NCI-H524 (cell line): ENCODE measurements around the gene SGK2.
"Not testable (repeated sequence)": the region's sequence is repeated elsewhere in the genome, so short reads cannot be mapped to it uniquely, and the experiment has no call there.

Experiments used
- DNase-seq, 2 experiments: peaks; one replicate each; lab custom pipeline; 2025; lab: John Stamatoyannopoulos, UW

The SGK2 gene

DNA sequence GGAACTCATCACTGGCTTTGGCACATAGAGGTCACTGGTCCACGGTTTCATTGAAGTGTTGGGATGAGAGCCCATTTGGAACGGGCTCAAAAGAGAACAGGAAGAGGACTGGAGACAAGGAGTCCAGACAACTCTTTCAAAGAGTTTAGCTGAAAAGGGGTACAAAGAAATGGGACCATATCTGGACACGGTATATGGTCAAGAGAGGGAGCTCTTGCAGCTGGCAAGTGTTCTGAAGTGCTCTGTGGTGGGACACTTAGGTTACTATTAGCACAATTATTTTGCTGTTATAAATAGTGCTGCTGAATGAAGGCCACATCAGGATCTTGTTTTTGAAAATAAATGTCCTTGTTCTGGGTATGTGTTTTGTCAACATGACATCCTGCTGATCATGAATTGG lies 4.6 kb downstream of the SGK2 start:
- DNase-seq, result no peak

DNA sequence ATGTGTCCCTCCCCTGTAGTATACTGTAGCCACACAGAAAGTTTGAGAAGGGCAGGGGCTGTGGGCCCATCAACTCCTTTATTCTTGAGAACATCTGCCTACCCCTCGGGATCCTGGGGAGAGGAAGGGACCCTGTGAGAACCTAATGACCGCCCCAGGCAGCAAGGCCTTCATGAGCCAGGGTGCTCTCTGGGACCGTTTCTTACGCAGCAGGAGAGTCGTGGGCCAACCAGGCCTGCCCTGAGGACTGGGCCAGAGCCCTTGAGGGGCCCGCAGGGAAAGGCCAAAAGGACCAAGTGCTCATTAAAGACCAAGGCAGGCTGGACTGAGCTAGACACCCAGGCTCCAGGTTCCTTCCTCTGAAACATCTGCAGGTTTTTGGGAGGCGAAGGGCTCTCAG lies 5.2 kb downstream of the SGK2 start:
- DNase-seq, result no peak

DNA sequence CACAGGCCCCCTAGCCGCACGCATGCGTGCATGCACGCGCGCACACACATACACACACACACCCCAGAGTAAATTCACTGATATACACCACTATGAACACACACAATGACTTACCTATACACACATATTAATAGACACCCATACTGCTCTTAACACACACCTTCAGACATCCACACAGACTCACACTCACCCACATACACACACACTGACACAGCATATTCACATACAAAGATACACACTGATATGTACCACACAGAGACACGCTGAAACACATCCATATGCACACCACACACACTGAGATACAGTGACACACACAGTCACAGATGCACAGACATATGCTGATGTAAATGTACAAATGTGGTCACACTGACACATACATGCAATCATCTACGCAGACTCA lies 5.6 kb downstream of the SGK2 start:
- no peak for DNase-seq

DNA sequence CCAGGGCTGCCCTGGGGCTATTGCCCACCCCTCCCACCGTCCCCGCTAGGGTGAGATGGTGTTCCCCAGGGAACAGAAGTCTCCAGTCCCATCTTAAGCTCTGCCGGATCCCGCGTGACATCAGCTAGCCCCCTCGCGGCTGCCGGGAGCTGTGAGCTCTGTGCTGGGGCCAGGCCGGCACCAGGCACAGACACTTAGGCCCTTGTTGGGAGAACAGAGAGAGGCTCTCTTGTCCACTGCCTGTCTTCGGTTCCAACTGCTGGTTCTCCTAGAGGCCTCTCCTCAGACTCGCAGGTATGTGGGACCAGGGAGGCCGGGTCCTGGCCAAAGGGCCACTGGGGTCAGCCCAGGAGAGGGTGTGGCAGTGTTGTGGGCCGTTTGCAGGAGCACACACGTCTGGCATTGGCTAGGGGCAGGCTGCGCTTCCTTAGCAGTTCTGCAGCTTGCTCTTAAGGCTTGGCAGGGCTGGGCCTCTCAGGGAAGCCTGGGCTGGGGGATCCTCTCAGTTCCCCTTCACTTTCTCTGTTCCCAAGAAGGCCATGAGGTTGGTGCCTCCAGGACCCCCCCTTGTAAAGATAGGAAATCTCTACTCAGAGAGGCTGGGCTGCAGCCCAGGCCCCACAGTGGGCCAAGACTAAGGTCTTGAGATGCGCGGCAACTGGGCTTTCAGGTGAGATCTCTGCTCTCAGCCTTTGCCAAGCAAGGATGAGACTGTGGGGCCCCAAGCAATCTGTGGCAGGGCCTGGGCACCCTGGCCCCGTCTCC lies 6.3 kb downstream of the SGK2 start:
- DNase-seq, result no peak

DNA sequence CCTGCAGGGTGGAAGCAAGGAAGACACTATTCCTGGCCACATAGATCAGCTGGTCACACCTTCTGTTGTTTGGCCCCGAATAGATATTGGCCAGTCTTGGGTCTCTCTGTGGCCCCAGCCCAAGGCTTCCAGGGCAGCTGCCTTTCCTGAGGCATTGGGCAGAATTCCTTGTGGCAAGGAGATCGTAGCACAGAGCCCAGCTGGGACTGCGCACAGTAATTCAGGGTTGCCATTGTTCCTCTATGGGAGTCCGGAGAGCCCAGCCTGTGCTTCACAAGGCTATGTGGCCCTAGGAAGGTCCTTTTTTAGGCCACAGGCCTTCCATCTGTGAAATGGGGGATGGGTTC lies 6.9 kb downstream of the SGK2 start:
- DNase-seq, result no peak

DNA sequence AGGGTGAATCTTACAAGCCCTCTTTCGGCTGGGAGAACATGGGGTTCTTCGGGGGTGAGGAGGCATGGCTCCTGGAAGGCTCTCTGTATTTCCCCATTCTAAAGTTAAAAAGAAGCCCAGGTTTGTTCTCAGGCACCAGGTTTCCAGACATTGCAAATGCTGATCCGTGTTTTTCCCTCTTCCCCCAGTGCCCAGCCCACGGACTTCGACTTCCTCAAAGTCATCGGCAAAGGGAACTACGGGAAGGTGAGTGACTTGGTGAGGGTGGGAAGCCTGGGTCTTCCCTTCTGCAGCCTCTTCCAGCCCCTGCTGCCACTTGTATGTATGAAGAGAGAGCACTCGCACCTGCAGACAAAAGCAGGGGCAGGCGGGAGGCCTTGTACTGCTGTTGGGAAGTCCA lies 8.7 kb downstream of the SGK2 start:
- no peak for DNase-seq

DNA sequence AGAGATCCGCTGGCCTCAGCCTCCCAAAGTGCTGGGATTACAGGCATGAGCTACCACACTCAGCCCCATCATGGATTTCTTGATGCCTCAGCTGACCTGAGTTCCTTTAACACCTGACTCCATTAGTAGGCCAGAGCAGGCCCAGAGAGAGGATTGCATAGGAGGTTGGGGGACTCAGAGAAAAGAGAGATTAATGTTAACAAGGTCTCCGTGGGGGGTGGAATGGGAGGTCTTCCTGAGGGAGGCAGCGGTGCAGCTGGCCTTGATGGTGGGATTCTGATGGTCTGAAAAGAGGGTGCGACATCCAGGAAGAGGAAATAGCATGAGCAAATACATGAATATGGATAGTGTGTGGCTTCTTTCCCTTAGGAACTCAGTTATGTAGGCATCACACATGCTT lies 9.9 kb downstream of the SGK2 start:
- DNase-seq, result no peak

DNA sequence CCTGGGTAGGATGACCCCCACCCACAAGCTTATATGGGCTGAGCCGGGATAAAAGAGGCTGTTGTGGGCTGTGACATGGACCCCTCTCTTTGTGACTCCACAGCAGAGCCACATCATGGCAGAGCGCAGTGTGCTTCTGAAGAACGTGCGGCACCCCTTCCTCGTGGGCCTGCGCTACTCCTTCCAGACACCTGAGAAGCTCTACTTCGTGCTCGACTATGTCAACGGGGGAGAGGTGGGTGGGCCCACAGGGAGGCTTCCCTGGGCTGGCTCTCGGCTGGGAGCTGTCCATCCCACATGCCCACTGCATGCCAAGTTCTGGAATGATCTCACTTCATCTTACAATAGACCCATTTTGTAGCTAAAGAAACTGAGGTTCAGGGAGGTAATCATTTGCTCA lies 10.5 kb downstream of the SGK2 start:
- no peak for DNase-seq

DNA sequence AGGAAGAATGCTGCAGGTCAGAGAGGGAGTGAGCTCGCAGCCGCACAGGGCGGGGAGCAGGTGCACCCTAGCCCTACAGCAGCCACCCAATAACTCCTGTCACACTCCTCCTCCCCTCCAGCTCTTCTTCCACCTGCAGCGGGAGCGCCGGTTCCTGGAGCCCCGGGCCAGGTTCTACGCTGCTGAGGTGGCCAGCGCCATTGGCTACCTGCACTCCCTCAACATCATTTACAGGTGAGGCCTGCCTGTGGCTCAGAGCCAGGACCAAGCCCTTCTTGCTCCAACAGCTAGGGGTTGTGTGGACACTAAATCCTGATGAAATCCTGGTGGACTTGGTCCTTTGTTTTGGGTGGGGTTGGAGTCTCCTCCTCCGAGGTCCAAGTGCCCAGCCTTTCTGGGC lies 11.7 kb downstream of the SGK2 start:
- no peak for DNase-seq

DNA sequence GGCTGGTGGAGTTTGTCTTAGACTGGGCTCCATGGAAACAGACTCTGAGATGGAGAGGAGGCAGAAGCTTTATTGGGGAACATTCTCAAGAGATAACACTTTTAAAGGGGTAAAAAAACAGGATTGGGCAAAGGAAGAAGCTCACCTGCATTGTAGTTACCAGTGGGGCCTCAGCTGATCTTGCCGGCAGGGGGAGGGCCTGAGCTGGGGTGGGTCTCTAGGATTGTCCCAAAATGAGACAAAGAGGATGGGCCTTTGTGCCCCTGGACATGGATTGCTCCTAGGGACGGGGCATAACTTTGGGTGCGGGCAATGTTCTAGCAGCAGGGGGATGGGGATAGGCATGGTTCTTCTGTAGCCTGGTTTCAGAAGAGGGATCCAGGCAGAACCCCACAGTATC lies 12.5 kb downstream of the SGK2 start:
- no peak for DNase-seq

DNA sequence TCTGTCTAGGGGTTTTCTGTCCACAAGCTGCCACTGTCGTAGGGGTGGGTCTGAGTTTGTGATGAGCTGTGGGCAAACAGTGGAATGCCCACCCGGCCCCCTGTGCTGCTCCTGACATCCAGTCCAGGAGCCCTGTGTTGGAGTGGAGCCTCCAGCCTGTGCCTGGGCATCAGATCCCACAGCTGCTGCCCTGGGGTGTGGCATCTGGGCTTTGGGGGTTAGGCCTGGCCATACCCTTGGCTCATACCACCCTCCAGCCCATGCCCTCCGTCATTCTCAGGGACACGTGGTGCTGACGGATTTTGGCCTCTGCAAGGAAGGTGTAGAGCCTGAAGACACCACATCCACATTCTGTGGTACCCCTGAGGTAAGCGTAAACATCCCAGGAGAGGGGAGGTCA lies 12.9 kb downstream of the SGK2 start:
- no peak for DNase-seq

DNA sequence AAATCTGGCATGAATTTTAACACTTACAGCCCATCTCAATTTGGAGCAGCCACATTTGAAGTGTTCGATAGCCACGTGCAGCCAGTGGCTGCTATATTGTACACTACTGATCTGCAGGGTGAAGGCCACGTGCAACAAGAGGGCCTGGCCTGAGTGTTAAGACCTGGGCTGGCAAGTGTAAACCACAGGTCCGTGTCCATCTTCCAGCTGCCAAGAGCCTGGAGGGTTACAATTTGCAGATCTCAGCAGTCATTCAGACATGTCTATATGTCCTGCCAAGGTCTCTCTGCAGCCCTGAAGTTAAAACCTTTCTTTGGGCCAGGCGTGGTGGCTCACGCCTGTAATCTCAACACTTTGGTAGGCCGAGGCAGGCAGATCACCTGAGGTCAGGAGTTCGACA lies 14.1 kb downstream of the SGK2 start:
- DNase-seq, result no peak

DNA sequence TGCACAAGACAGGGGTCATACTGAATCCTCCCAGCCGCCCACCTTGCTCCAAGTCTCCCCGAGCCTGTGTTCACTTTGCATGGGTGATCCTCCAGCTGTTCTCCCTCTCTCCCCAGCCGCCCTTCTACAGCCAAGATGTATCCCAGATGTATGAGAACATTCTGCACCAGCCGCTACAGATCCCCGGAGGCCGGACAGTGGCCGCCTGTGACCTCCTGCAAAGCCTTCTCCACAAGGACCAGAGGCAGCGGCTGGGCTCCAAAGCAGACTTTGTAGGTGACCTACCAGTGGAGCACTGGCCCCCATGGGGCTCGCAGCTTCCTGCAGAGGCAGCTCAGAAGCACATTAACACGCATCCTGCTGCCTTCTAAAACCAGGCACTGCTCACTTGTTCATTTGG lies 17.3 kb downstream of the SGK2 start:
- DNase-seq, result no peak

DNA sequence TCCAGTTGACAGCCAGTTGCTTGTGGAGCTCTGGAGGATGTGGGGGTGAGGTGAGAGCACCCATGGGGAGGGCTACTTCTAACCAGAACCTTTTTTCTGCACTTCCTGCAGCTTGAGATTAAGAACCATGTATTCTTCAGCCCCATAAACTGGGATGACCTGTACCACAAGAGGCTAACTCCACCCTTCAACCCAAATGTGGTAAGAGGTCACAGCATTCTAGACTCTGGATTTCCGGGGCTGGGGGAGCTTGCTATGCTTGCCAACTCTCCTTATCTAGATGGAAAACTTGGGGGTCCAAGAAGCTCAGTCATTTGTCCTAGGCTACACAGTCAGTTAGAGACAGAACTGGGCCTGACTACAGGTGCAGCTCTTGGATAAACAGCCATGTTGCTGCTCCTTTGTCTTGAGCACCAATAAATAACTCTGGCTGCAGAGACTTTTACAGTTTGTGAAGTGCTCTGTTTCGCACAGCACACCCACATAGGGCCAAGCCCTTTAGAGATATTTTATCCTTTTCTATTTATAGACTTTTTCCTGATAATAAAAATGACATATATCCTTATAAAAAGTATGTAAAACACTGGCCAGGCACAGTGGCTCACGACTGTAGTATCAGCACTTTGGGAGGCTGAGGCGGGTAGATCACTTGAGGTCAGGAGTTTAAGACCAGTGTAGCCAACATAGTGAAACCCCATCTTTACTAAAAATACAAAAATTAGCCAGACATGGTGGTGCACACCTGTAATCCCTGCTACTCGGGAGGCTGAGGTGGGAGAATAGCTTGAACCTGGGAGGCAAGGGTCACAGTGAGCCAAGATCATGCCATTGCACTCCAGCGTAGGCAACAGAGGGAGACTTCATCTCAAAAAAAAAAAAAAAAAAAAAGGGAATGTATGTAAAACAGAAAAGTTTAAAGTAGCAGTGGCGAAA lies 21.3 kb downstream of the SGK2 start:
- no peak for DNase-seq

DNA sequence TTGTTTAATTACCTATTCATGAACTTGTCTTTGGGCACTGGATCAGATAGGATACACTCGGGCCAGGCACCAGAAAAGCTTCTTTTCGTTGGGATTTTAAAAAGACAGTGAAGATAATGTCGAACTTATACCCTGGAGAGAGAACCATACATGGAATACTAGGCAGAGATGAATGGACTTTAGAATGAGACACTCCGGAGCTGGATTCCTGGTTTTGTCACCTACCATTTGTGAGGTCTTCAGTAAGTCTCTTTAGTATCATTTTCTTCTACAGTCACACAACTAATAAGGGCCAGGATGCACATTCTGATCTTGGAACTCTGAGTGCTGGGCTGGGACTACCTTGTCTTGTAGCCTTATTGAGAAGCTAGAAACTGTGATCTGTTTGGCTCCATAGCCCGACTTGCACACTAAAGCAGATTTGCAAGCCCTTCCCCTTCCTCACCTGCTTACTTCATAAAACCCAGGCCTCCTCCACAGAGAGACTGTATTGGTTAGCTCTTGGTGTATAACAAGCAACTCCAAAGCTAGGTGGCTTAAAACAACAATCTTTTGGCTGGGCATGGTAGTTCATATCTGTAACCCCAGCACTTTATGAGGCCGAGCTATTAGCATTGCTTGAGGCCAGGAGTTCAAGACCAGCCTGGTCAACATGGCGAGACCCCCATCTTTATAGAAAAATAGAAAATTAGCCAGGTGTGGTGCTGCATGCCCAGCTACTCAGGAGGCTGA lies 24.5 kb downstream of the SGK2 start:
- DNase-seq, result no peak

DNA sequence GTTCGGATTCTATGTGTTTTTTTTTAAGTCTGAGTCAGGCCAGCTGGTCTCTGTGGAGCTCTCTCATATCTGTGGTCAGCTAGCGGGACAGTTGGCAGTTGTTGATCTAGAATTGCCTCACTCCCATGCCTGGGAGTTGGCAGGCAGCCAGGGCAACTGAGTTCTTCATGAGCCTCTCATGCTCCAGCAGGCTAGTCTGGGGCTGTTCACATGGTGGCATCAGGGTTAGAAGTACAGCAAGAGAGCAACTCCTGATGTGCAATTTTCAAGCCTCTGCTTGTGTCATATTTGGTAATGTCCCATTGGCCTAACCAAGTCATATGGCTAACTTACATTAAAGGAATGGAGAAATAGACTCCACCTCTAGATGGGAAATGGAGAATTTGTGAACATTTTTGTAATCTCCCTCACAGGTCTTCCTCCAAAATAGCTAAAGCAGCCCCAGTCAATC lies 25.2 kb downstream of the SGK2 start:
- peak in 1 of 2 experiments; percentile 26 for DNase-seq

DNA sequence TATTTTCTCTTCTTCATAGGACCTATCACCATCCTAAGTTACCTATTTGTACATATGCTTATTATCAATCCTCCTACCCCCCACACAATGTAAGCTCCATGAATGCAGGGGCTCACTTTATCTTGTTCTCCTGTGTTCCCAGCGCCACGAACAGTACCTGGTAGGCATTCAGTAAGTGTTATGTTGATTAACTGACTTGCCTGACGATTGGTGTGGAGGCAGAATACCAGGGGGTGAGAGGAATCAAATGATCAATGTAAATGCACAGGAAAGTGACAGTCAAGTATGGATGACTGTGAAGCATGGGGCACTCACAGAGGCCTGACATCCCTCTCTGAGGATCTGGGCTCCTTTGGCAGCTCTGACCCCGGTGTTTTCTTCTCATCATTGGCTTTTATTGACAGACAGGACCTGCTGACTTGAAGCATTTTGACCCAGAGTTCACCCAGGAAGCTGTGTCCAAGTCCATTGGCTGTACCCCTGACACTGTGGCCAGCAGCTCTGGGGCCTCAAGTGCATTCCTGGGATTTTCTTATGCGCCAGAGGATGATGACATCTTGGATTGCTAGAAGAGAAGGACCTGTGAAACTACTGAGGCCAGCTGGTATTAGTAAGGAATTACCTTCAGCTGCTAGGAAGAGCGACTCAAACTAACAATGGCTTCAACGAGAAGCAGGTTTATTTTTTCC lies 25.8 kb downstream of the SGK2 start:
- no peak for DNase-seq

DNA sequence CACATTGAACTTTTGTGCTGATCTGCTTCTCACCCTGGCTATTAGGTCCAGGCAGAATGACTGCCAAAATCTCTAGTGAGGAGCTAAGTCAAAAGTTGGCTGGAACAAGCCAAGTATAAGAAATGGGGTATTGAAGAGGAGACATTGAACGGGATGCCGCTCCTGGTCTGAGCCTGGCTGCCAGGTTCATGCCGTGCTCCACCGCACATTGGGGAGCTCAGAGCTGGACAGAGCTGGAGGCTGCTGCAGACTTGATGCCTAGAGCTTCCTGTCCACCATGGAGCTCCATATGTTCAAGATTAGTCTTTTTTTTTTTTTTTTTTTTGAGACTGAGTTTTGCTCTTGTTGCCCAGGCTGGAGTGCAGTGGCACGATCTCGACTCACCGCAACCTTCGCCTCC lies 27.8 kb downstream of the SGK2 start:
- no peak for DNase-seq

DNA sequence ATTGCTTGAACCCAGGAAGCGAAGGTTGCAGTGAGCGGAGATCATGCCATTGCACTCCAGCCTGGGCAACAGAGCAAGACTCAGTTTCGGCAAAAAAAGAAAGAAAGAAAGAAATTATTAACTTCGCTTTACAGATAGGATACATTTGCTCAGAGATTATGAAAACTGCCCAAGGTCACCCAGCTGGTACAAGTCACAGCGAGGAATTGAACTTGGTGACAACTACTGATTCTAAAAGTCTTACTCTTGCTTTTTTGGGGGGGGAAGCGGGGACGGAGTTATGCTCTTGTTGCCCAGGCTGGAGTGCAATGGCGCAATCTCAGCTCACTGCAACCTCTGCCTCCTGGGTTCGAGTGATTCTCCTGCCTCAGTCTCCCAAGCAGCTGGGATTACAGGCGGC lies 29.7 kb downstream of the SGK2 start:
- DNase-seq, result not testable (repeated sequence)

DNA sequence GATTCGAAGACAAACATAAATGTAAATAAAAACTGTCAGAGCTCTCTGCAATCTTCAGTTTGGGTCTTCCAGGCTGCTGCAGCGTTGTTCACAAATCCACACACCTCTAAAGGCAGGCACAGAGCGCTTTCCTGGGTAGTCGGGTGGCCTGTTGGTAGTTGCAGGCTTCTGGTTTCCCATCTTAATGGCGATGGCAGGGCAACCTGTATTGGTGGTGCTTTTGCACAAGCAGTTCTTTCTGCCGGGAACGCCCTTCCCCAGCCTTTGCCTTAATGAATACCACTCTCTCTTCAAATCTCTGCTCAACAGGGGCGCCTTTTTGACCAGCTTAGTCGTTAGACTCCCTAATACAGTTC lies 31.2 kb downstream of the SGK2 start:
- DNase-seq, result peak in 1 of 2 experiments; percentile 49

DNA sequence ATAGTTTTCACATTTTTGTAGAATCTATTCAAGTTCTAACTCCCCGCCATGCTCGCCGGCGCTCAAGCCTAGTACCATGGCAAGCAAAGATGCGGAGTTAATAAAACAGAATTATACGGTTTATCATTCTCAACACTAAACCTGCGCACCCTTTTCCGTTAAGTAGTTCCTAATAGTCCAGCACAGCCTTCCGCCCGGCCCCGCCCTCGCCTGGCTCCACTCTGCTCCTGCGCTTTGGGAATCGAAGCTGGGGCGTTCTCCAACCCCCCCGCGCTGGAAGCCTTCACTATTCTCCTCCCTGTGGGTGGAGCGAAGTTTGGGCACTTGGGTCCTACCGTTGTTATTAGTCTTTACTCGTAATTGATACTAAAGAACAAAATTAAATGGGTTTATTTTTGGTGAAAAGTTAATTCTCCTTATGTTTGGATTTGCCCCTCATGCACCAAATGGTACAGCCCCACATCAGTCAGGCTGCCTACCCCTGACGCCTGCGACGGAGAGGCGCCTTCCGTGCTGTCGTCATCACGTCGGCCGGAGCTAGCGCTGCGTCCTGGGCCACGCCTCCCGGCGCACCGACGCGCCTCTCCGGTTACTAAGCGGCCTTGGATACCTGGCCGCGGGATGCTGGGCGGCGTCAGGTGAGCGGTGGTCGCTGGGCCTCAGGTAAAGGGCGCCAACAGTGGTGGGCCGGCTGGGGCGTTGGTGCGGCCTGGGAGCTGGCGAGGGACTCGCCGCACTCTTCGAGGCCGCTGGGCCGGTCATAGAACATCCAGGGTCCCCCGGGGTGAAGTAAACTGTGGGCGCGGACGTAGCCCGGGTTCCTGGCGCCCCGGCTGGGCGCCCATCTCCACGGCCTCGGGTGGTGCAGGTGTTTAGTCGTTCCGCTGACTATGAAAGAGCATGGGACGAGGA lies 31.8 kb downstream of the SGK2 start, which contains the start of gene IFT52:
TSS of gene IFT52 (plus strand) at position 546 of the 912 bp plus-strand sequence. CDS start 3,762 bp downstream, outside the sequence.
- peak; percentile 93 to 94 for DNase-seq
